Ovary (tissue), 9 donors: ENCODE measurements around the gene UFD1. TPM values are rescaled to one million over a fixed set of nuclear protein-coding genes. Genes with fewer than 3 reads are reported as not detected.

Source experiments
- DNase-seq, 5 donors: peaks; one replicate each; pipeline ENCODE4 v3.0.0-alpha.2; 2019 to 2020
- H3K27ac ChIP-seq, 2 donors: fragments of 200-600 bp; one replicate each; pipeline versions ENCODE4 v1.5.1 to v1.8.0; 2019 to 2022
- H3K27me3 ChIP-seq: fragments of 200-600 bp; one replicate; pipeline ENCODE4 v1.8.0; 2022
- H3K36me3 ChIP-seq: fragments of 200-600 bp; sonication (generic); one replicate; pipeline ENCODE4 v1.5.1; 2019
- H3K4me1 ChIP-seq: one replicate; pipeline ENCODE4 v1.8.1; 2013; ENCODE audit warnings: mild to moderate bottlenecking, moderate library complexity; ENCODE audit not compliant: insufficient read depth
- H3K4me3 ChIP-seq: fragments of 200-600 bp; sonication (generic); one replicate; pipeline ENCODE4 v1.5.1; 2017
- H3K9me3 ChIP-seq, 2 donors: fragments of 200-600 bp in 1 of 2; sonication (generic) in 1 of 2; one replicate each; pipeline versions ENCODE4 v1.5.1 to v1.8.1; 2013 to 2019; ENCODE audit warnings: mild to moderate bottlenecking in 1 of 2, moderate library complexity in 1 of 2
- EP300 ChIP-seq: sonication (generic); formaldehyde crosslinking; IDR thresholded peaks from one replicate; pipeline ENCODE4 v1.6.1; 2017; ENCODE audit warnings: antibody characterized with exemption
- POLR2A ChIP-seq: fragments of 450-650 bp; IDR thresholded peaks from one replicate; pipeline ENCODE4 v1.6.1; 2017; ENCODE audit warnings: antibody characterized with exemption, mild to moderate bottlenecking, moderate library complexity
- WGBS, 3 donors: extraction: QIAGEN DNeasy Blood & Tissue Kit in 1 of 3; methylation state at CpG; one replicate each; pipeline versions ENCODE4 v1.1.5 to v1.1.7; 2013 to 2017; 5-methylcytosine and 5-hydroxymethylcytosine counted together
- intact Hi-C, 4 donors: fragments of 100-400 bp; cut with DNase I; formaldehyde crosslinking; loops; one replicate each; pipeline versions ENCODE4 v1.11.0 to v1.15.1; 2022 to 2023
- polyA plus RNA-seq, 2 donors: library from polyadenylated mRNA; stranded (reverse); fragments of 200-250 nt in 1 of 2; fragments of 350-450 nt in 1 of 2; fragmentation: Illumina TruSeq in 1 of 2; extraction: RNeasy Lipid Tissue Mini Kit (QIAGEN cat#74804) in 1 of 2; gene quantifications; one replicate each; pipeline ENCODE4 v1.2.3, GENCODE V29; 2013 to 2014
- total RNA-seq, 7 donors: library from RNA; depleted of rRNA in 2 of 7; stranded (reverse); fragments of >200 nt in 2 of 7; fragmentation: NEBNext Ultra II Directional in 3 of 7; extraction: Animal tissue kit (Norgen Biotek cat#: 25700) in 3 of 7; gene quantifications; one replicate each; pipeline versions ENCODE4 v1.1.0 to v1.2.4, GENCODE V29; 2016 to 2023
- TF ChIP-seq, protein P1 (sequence below), 3 donors: fragments of 450-650 bp in 2 of 3; fragments of 200-600 bp in 1 of 3; IDR thresholded peaks; one replicate each; pipeline versions ENCODE4 v1.5.1 to v1.8.0; 2016 to 2022; ENCODE audit warnings: antibody characterized with exemption in 3 of 3, mild to moderate bottlenecking in 1 of 3
- donor health status: DM: no; HTN: no; CAD: no; lungs with moderate emphysema.
- donor health status: DM: no; HTN: no; CAD: no.
- donor health status: Bipolar disorder and iron deficiency.
- donor health status: DM: yes; HTN: yes; CAD: no.
- donor health status: DM: no; HTN: no; CAD: no.
- donor health status: DM: yes; HTN: yes; CAD: no.

Gene UFD1
- total and polyA plus RNA-seq, 9 donors = 19.9 to 84.5 (median 34.1) TPM

DNA sequence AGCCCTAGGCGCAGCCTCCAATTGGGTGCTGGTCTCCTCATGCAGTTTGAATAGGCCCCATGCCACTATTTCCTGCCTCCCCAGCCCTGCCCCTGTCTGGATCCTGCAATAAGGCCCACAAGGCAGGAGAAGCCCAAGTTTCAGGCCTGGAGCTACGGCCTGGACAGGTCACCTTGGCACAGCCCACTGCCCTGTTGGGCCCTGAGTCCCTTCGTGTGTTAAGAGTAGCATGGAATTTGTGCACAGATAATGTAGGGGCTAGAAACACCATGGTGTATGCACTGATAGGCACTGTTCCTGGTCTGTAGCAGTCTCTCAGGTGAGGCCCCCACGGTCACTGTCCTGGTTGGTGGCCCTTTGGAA lies 20.9 kb upstream of the UFD1 start:
- Histone ChIP-seq H3K27ac (no peak overlapping the region), H3K4me3 (no peak overlapping the region), H3K36me3 (no peaks in the 10 kb centered on the region), H3K4me1 (no peaks in the 10 kb centered on the region), H3K9me3 (no peaks in the 10 kb centered on the region), H3K27me3 (no peaks in the 10 kb centered on the region)
- no peak for DNase-seq
- WGBS, 3 donors = 94 to 98% (median 97%) methylated on average over 4 of the region's 4 CpGs
- intact Hi-C loops = no loop called here
- TF ChIP-seq, protein P1, sequence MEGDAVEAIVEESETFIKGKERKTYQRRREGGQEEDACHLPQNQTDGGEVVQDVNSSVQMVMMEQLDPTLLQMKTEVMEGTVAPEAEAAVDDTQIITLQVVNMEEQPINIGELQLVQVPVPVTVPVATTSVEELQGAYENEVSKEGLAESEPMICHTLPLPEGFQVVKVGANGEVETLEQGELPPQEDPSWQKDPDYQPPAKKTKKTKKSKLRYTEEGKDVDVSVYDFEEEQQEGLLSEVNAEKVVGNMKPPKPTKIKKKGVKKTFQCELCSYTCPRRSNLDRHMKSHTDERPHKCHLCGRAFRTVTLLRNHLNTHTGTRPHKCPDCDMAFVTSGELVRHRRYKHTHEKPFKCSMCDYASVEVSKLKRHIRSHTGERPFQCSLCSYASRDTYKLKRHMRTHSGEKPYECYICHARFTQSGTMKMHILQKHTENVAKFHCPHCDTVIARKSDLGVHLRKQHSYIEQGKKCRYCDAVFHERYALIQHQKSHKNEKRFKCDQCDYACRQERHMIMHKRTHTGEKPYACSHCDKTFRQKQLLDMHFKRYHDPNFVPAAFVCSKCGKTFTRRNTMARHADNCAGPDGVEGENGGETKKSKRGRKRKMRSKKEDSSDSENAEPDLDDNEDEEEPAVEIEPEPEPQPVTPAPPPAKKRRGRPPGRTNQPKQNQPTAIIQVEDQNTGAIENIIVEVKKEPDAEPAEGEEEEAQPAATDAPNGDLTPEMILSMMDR (IDR thresholded peaks at IDR 0.05) = no peak
- TF ChIP-seq POLR2A (no peak), EP300 (no peak)

DNA sequence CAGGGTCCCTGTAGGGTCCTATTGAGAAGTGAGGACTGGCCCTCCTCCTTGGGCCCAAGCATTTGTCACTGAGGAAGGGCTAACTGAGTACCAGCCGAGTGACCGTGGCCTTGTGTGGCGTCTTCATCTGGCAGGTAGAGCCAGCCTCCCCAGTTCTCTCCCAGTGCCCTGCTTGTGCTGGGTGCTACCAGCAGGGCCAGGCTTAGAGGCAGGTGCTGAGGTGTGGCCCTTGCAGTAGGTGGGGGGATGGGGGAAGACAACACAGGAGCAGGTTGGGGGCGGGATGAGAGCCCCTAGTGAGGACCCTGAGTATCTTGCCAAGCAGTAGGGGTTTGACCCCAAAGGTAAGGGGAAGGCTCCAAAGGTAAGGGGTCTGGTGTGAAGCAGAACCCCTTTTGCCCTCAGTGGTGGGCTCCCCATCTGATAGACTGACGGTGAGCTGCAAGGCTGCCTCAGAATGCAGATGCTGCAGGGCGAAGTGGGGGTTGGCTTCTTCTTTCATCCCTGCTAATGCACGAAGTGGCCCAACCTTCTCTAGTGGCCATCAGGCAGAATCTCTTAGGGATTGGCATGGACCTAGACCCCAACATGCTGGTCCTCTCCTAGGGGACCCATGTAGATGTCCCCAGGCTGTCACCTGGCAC lies 20.4 kb upstream of the UFD1 start:
- WGBS, 3 donors = 88 to 95% (median 95%) methylated on average over 7 of the region's 7 CpGs
- no peak overlapping the region for H3K27ac ChIP-seq
- H3K9me3 ChIP-seq = no peaks in the 10 kb centered on the region
- no peaks in the 10 kb centered on the region for H3K4me1 ChIP-seq
- intact Hi-C loops = no loop called here
- no peaks in the 10 kb centered on the region for H3K36me3 ChIP-seq
- no peaks in the 10 kb centered on the region for H3K27me3 ChIP-seq
- no peak for DNase-seq
- no peak overlapping the region for H3K4me3 ChIP-seq
- TF ChIP-seq EP300 (no peak), POLR2A (no peak)
- TF ChIP-seq, protein P1 (IDR thresholded peaks at IDR 0.05) = no peak

DNA sequence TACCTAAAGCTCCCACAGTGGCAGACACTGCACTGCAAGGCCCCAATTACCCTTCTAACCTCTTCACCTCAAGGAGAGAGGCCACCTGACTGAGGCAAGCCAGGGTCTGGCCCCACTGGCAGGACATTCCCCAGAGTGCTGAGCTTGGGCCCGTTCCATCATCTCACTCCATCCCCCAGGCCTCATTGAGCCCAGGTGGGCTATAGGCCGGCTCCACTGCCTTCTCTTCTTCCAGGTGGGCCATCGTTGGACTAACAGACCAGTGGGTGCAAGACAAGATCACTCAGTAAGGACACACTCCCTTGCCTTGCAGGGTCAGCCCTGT lies 19.8 kb upstream of the UFD1 start:
- H3K4me3 ChIP-seq = no peak overlapping the region
- H3K9me3 ChIP-seq = no peaks in the 10 kb centered on the region
- WGBS, 3 donors = 95 to 100% (median 97%) methylated on average over 3 of the region's 3 CpGs
- DNase-seq = no peak
- no peaks in the 10 kb centered on the region for H3K27me3 ChIP-seq
- no peak overlapping the region for H3K27ac ChIP-seq
- no peaks in the 10 kb centered on the region for H3K4me1 ChIP-seq
- TF ChIP-seq, protein P1 (IDR thresholded peaks at IDR 0.05) = no peak
- TF ChIP-seq POLR2A (no peak), EP300 (no peak)
- intact Hi-C loops = no loop called here
- H3K36me3 ChIP-seq = no peaks in the 10 kb centered on the region

DNA sequence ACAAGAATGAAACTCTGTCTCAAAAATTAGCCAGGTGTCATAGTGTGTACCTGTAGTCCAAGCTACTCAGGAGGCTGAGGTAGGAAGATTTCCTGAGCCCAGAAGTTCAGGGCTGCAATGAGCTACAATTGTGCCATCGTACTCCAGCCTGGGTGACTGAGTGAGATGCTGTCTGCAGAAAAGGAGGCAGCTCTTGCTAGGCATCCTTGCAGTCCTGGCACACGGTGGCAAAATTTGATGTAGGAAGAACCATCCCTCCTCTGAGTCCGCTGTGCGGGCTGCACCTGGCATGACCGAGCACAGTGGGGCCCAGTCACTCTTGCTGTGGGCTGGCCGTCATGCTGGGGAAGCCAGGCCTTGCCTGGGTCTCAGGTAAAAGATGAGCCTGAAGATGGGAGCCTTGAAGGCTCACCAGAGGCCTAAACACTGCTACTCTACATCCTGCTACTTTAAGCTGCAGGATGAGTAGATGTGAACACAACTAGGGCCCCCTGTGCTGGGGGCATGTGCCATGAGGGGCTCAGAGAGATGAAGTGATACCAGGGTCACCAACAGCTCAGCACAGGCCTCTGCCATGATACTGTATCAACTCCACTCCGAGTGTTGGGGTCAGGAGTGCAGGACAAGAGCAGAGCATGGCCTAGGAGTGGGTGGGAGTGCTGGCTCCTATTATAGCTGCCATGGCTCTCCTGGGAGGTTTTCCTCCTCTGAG lies 19.3 kb upstream of the UFD1 start:
- Histone ChIP-seq H3K36me3 (no peaks in the 10 kb centered on the region), H3K4me1 (no peaks in the 10 kb centered on the region), H3K9me3 (no peaks in the 10 kb centered on the region), H3K27me3 (no peaks in the 10 kb centered on the region), H3K27ac (no peak overlapping the region), H3K4me3 (no peak overlapping the region)
- no peak for TF ChIP-seq EP300
- no peak for TF ChIP-seq POLR2A
- TF ChIP-seq, protein P1 (IDR thresholded peaks at IDR 0.05) = no peak
- intact Hi-C loops = no loop called here
- no peak for DNase-seq
- 91 to 97% (median 94%) methylated on average over 7 of the region's 7 CpGs for whole genome bisulfite sequencing, 3 donors
